ENCODE data around the gene SLC28A2. TPM values are rescaled to one million over a fixed set of nuclear protein-coding genes. Genes with fewer than 3 reads are reported as not detected.

Gene SLC28A2
- total RNA-seq, 1 donor from 2014 or later: not detected

DNA sequence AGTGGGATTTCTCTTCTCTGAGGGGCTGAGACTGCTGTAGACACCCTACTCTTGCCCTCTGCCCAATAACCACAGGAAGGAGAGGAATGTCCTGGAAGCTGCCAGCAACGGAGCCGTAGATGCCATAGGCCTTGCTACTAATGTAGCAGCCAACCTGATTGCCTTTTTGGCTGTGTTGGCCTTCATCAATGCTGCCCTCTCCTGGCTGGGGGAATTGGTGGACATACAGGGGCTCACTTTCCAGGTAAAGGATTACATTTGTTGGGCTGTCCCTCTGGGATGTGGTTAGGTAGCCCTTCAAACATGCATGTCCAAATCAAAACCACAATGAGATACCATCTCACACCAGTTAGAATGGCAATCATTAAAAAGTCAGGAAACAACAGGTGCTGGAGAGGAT is 16.1 kb downstream of the SLC28A2 start:
- TF ChIP-seq, protein P1, sequence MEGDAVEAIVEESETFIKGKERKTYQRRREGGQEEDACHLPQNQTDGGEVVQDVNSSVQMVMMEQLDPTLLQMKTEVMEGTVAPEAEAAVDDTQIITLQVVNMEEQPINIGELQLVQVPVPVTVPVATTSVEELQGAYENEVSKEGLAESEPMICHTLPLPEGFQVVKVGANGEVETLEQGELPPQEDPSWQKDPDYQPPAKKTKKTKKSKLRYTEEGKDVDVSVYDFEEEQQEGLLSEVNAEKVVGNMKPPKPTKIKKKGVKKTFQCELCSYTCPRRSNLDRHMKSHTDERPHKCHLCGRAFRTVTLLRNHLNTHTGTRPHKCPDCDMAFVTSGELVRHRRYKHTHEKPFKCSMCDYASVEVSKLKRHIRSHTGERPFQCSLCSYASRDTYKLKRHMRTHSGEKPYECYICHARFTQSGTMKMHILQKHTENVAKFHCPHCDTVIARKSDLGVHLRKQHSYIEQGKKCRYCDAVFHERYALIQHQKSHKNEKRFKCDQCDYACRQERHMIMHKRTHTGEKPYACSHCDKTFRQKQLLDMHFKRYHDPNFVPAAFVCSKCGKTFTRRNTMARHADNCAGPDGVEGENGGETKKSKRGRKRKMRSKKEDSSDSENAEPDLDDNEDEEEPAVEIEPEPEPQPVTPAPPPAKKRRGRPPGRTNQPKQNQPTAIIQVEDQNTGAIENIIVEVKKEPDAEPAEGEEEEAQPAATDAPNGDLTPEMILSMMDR (IDR thresholded peaks at IDR 0.05; ENCODE audit: insufficient read depth, low read length, poor library complexity, severe bottlenecking): no peak
- no peaks in the 10 kb centered on the region for H3K27me3 ChIP-seq (ENCODE audit: control insufficient read depth, insufficient read depth, low read length)
- H3K36me3 ChIP-seq (ENCODE audit: control insufficient read depth, insufficient read depth, low read length): no peaks in the 10 kb centered on the region
- no peak for DNase-seq (ENCODE audit: low read depth)
- H3K4me3 ChIP-seq (ENCODE audit: low read depth, low read length): no peak overlapping the region

DNA sequence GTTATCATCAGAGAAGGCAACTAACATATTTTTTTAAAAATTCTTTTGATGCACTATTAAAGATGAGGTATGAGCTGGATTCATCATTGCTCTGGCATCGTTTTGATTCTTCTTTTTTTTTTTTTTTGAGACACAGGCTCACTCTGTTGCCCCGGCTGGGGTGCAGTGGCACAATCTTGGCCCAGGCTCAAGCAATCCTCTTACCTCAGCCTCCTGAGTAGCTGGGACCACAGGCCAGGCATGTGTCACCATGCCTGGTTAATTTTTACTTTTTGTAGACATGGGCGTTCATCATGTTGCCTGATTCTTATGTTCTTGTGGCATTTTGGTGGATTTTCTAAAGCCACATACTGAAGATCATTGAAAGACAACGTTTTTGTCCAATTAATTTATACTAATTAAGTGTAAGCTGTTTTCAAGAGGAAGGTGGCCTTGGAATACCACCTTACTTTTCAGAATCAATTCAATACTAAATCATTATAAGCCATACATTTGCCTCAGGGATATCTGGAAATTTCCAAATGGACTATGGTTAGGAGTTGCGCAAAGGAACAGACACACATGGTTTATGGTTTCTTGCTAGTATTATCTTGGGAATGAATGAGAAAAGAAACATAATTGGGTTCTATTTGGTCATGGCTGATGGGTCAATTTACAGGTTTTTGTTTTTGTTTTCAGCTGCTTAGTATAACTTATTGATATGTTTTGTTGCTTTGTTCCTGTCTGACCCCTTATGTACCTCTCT is 22.8 kb downstream of the SLC28A2 start:
- TF ChIP-seq, protein P1 (IDR thresholded peaks at IDR 0.05; ENCODE audit: insufficient read depth, low read length, poor library complexity, severe bottlenecking): no peak
- no peak overlapping the region for H3K4me3 ChIP-seq (ENCODE audit: low read depth, low read length)

DNA sequence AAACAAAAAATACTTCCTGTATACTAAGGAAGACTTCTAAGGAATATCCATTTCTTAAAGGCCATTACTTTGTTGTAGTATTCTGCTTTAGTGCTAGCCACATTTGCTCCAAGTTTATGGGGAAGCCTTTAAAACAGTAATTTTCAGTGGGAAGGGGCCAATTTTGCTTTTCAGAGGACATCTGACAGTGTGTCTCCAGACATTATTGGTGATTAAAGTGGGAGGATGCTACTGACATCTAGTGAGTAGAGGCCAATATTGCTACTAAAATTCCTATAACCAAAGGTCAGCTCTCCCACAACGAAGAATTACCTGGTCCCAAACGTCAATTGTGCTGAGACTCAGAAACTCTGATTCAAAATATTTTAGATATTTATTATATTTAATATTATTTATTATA is 24.8 kb downstream of the SLC28A2 start:
- no peak for DNase-seq (ENCODE audit: low read depth)
- Histone ChIP-seq H3K4me3 (ENCODE audit: low read depth, low read length) (no peak overlapping the region), H3K36me3 (ENCODE audit: control insufficient read depth, insufficient read depth, low read length) (no peaks in the 10 kb centered on the region), H3K27me3 (ENCODE audit: control insufficient read depth, insufficient read depth, low read length) (no peaks in the 10 kb centered on the region)
- TF ChIP-seq, protein P1 (IDR thresholded peaks at IDR 0.05; ENCODE audit: insufficient read depth, low read length, poor library complexity, severe bottlenecking): peak; percentile 49

More for the DNA sequence above, 22.8 kb downstream of the SLC28A2 start:
- Histone ChIP-seq H3K36me3 (ENCODE audit: control insufficient read depth, insufficient read depth, low read length) (no peaks in the 10 kb centered on the region), H3K27me3 (ENCODE audit: control insufficient read depth, insufficient read depth, low read length) (no peaks in the 10 kb centered on the region)
- no peak for DNase-seq (ENCODE audit: low read depth)

DNA sequence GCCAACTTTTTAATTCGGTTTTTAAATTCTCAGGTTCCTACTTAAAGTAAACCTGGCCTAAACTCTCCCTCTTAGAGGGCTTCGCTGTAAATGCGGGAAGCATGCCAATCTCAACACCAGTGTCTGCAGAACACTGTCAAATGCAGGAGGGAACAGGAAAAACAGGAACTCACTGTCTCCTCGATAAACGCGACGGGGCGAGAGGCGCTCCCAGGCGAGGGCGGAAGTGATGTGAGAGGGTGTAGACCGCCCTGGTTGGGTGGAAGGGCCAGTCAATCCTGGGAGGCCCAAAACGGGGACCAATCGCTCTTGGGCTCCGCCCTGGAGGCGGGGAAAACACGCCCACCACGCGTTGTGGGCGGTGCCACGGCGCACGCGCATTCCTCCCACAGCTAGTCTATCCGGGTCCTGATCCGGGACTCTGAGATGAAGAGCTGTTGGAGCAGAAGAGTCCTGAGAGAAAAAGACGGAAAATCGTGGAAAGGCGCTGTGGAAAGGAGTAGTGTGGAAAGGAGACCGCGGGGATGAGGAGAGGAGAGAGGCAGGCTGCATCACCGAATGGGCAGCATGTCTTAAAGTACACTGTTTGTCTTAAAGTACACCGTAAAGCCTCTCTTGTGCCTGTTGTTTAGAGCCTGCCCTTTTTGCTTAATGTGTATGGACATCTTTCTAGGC is 27.1 kb downstream of the SLC28A2 start:
- peak; percentile 89 for DNase-seq (ENCODE audit: low read depth)
- TF ChIP-seq, protein P1 (IDR thresholded peaks at IDR 0.05; ENCODE audit: insufficient read depth, low read length, poor library complexity, severe bottlenecking): no peak
- Histone ChIP-seq H3K4me3 (ENCODE audit: low read depth, low read length) (peak overlapping the region; percentile 56), H3K36me3 (ENCODE audit: control insufficient read depth, insufficient read depth, low read length) (no peaks in the 10 kb centered on the region), H3K27me3 (ENCODE audit: control insufficient read depth, insufficient read depth, low read length) (no peaks in the 10 kb centered on the region)

DNA sequence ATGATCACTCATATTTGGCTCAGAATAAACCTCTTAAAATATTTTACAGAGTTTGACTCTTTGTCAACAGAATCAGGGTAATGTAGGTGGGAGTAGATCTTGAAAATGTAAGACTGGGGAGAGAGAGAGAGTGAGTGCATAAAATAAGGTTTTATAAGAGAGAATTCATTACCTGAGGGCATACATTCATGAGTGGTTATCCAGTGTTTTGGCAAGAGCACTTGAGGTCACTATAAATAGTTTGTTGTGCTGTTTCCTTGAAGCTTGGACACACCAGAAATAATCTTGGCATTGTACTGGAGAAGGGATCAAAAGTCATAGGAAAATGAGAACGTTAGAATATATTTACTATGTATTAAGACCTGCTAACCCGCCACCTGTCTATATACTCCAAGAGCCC is 33.4 kb downstream of the SLC28A2 start:
- no peaks in the 10 kb centered on the region for H3K36me3 ChIP-seq (ENCODE audit: control insufficient read depth, insufficient read depth, low read length)
- no peak for DNase-seq (ENCODE audit: low read depth)
- TF ChIP-seq, protein P1 (IDR thresholded peaks at IDR 0.05; ENCODE audit: insufficient read depth, low read length, poor library complexity, severe bottlenecking): no peak
- H3K27me3 ChIP-seq (ENCODE audit: control insufficient read depth, insufficient read depth, low read length): no peaks in the 10 kb centered on the region
- no peak overlapping the region for H3K4me3 ChIP-seq (ENCODE audit: low read depth, low read length)
